Measurements from ENCODE around the gene CARMIL1.

Gene CARMIL1

GRCh38 chr6:25314509-25315175 lies 35.5 kb downstream of the CARMIL1 start:
- TF ChIP-seq, protein P1, sequence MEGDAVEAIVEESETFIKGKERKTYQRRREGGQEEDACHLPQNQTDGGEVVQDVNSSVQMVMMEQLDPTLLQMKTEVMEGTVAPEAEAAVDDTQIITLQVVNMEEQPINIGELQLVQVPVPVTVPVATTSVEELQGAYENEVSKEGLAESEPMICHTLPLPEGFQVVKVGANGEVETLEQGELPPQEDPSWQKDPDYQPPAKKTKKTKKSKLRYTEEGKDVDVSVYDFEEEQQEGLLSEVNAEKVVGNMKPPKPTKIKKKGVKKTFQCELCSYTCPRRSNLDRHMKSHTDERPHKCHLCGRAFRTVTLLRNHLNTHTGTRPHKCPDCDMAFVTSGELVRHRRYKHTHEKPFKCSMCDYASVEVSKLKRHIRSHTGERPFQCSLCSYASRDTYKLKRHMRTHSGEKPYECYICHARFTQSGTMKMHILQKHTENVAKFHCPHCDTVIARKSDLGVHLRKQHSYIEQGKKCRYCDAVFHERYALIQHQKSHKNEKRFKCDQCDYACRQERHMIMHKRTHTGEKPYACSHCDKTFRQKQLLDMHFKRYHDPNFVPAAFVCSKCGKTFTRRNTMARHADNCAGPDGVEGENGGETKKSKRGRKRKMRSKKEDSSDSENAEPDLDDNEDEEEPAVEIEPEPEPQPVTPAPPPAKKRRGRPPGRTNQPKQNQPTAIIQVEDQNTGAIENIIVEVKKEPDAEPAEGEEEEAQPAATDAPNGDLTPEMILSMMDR (IDR thresholded peaks at IDR 0.05) = no peak
- H3K4me1 ChIP-seq (ENCODE audit: control insufficient read depth in 1 of 2, insufficient read depth in 1 of 2, low read depth in 1 of 2, low read length in 1 of 2) = no peaks in the 10 kb centered on the region
- H3K4me3 ChIP-seq (ENCODE audit: low read depth in 1 of 2, low read length in 1 of 2) = no peak overlapping the region
- H3K9me3 ChIP-seq = no peaks in the 10 kb centered on the region
- H3K27me3 ChIP-seq = no peaks in the 10 kb centered on the region
- H3K36me3 ChIP-seq = no peaks in the 10 kb centered on the region
- H3K27ac ChIP-seq = no peak overlapping the region

GRCh38 chr6:25315194-25316177 lies 36.3 kb downstream of the CARMIL1 start:
- no peaks in the 10 kb centered on the region for H3K4me1 ChIP-seq (ENCODE audit: control insufficient read depth in 1 of 2, insufficient read depth in 1 of 2, low read depth in 1 of 2, low read length in 1 of 2)

DNA sequence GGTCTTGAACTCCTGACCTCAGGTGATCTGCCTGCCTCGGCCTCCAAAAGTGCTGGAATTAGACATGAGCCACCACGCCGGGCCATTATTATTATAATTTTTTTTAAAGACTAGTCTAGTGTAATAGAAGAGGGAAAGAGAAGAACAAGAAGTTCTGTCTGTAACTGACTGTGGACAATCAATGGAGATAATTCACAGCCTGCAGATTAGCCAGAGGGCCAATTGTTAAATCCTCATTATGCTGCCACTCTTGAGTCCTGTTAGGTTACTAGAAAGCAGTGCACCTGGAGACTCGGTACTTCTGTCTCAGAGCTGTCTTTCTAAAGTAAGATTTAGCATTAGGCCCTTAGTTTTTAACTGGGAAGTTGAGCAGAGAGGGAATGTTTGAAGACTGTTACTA lies 37.5 kb downstream of the CARMIL1 start:
- Histone ChIP-seq H3K27me3 (no peaks in the 10 kb centered on the region), H3K36me3 (no peaks in the 10 kb centered on the region), H3K27ac (no peak overlapping the region), H3K9me3 (no peaks in the 10 kb centered on the region), H3K4me1 (ENCODE audit: control insufficient read depth in 1 of 2, insufficient read depth in 1 of 2, low read depth in 1 of 2, low read length in 1 of 2) (no peaks in the 10 kb centered on the region), H3K4me3 (ENCODE audit: low read depth in 1 of 2, low read length in 1 of 2) (no peak overlapping the region)
- TF ChIP-seq, protein P1 (IDR thresholded peaks at IDR 0.05) = no peak

More at GRCh38 chr6:25315194-25316177, 36.3 kb downstream of the CARMIL1 start:
- Histone ChIP-seq H3K27ac (no peak overlapping the region), H3K27me3 (no peaks in the 10 kb centered on the region), H3K4me3 (ENCODE audit: low read depth in 1 of 2, low read length in 1 of 2) (no peak overlapping the region), H3K9me3 (no peaks in the 10 kb centered on the region), H3K36me3 (no peaks in the 10 kb centered on the region)
- TF ChIP-seq, protein P1 (IDR thresholded peaks at IDR 0.05) = no peak

DNA sequence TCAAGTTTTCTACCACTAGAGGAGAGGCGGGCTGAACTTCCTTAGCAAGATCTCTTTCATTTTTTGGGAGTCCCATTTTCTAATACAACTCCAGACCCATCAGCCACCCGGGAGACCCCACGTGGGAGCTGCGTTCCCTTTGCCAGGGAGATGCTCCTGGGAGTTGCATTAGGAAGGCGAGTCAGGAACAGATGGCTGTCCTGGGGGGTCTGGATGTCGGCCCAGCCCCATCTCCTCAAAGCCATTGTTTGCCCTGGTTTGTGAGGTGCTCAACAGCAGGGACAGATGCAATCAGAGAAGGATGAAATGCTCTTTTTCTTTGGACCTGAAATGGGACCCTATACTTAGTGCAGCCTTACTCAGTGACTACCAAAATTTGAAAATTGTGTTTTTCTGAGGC lies 39.4 kb downstream of the CARMIL1 start:
- Histone ChIP-seq H3K27ac (no peak overlapping the region), H3K4me1 (ENCODE audit: control insufficient read depth in 1 of 2, insufficient read depth in 1 of 2, low read depth in 1 of 2, low read length in 1 of 2) (no peaks in the 10 kb centered on the region), H3K36me3 (no peaks in the 10 kb centered on the region), H3K4me3 (ENCODE audit: low read depth in 1 of 2, low read length in 1 of 2) (no peak overlapping the region), H3K9me3 (no peaks in the 10 kb centered on the region), H3K27me3 (no peaks in the 10 kb centered on the region)
- TF ChIP-seq, protein P1 (IDR thresholded peaks at IDR 0.05) = no peak

- no peak overlapping the region for H3K27ac ChIP-seq
- H3K9me3 ChIP-seq = no peaks in the 10 kb centered on the region
- TF ChIP-seq, protein P1 (IDR thresholded peaks at IDR 0.05) = no peak
- H3K36me3 ChIP-seq = no peaks in the 10 kb centered on the region
- H3K4me1 ChIP-seq (ENCODE audit: control insufficient read depth in 1 of 2, insufficient read depth in 1 of 2, low read depth in 1 of 2, low read length in 1 of 2) = no peaks in the 10 kb centered on the region
- H3K4me3 ChIP-seq (ENCODE audit: low read depth in 1 of 2, low read length in 1 of 2) = no peak overlapping the region
- peaks cover 8% of the 10 kb centered on the region for H3K27me3 ChIP-seq
Observed at GRCh38 chr6:25320459-25320858, 41.3 kb downstream of the CARMIL1 start.

All from neutrophil (primary cell).